HCT116 (cell line): ENCODE data around the gene DDRGK1. TPM values are rescaled to one million over a fixed set of nuclear protein-coding genes. Genes with fewer than 3 reads are reported as not detected.

ENCODE experiments used
- ATAC-seq: fragments of 200-7000 bp; cut with Tn5 transposase; 2 replicates; pipeline ENCODE4 v1.9.1; 2020; ENCODE audit warnings: mild to moderate bottlenecking, moderate library complexity
- BruUV-seq: library from RNA; stranded (reverse); fragments of 400-500 nt; replicated peaks from 2 replicates; lab custom pipeline; 2021; lab: Mats Ljungman, UMichigan
- CTCF ChIA-PET: fragments of 300-600 bp; sonication (Branson Sonifier 250); formaldehyde crosslinking; loops from one replicate; lab custom pipeline; 2021; ENCODE audit warnings: antibody characterized with exemption; lab: Charles Lee
- POLR2A ChIA-PET: fragments of 300-600, 350-600 bp; sonication (Branson Sonifier 250); formaldehyde crosslinking; loops from one replicate; lab custom pipeline; 2021; ENCODE audit warnings: antibody characterized with exemption; lab: Charles Lee
- RAD21 ChIA-PET, 2 experiments: fragments of 300-600 bp; sonication (Branson Sonifier 250); formaldehyde crosslinking; loops; one replicate each; lab custom pipeline; 2023; ENCODE audit warnings: low total read pairs in 2 of 2; ENCODE audit not compliant: uncharacterized antibody in 2 of 2, unreplicated experiment in 2 of 2, low non-redundant PET in 1 of 2; lab: Charles Lee
- DNase-seq: peaks from one replicate; pipeline ENCODE4 v3.0.0-alpha.2; 2010; ENCODE audit warnings: low read depth, low spot score
- H2AFZ ChIP-seq: fragments of 200-600 bp; shearing (Covaris generic), sonication (generic); 2 replicates; pipeline ENCODE4 v1.6.1; 2017; ENCODE audit warnings: low read depth, mixed run types, mixed read lengths, antibody characterized with exemption, low read length; ENCODE audit not compliant: poor library complexity, severe bottlenecking
- H3K27ac ChIP-seq: 2 replicates; pipeline ENCODE4 v1.5.1; 2012; ENCODE audit warnings: low read depth, low read length
- H3K27me3 ChIP-seq: fragments of 200-600 bp; sonication (generic); 2 replicates; pipeline ENCODE4 v1.6.1; 2016; ENCODE audit warnings: mixed run types, low read length, mixed read lengths; ENCODE audit not compliant: insufficient read depth
- H3K36me3 ChIP-seq, 2 experiments: fragments of 200-500 bp in 1 of 2; fragments of 200-600 bp in 1 of 2; sonication (Bioruptor generic) in 1 of 2; sonication (generic) in 1 of 2; 2 replicates each; pipeline versions ENCODE4 v1.5.1 to v1.6.1; 2014 to 2016; ENCODE audit warnings: low read length in 2 of 2, inconsistent platforms in 1 of 2, mixed read lengths in 1 of 2, mixed run types in 1 of 2; ENCODE audit not compliant: insufficient read depth in 2 of 2, control insufficient read depth in 1 of 2
- H3K4me1 ChIP-seq, 2 experiments: fragments of 200-600 bp in 1 of 2; sonication (generic) in 1 of 2; 2 replicates each; pipeline versions ENCODE4 v1.5.1 to v1.6.1; 2012 to 2017; ENCODE audit warnings: low read length in 2 of 2, inconsistent platforms in 1 of 2, mild to moderate bottlenecking in 1 of 2, mixed read lengths in 1 of 2, mixed run types in 1 of 2, moderate library complexity in 1 of 2; ENCODE audit not compliant: insufficient read depth in 2 of 2, control insufficient read depth in 1 of 2
- H3K4me2 ChIP-seq: fragments of 200-600 bp; sonication (generic); 2 replicates; pipeline ENCODE4 v1.6.1; 2017; ENCODE audit warnings: mixed run types, low read length, mixed read lengths
- H3K4me3 ChIP-seq, 2 experiments: fragments of 200-600 bp in 1 of 2; sonication (generic) in 1 of 2; replicated peaks in 1 of 2; 2 replicates each; pipeline ENCODE4 v1.5.1; 2011 to 2016; ENCODE audit warnings: low read length in 2 of 2, control low read depth in 1 of 2, low read depth in 1 of 2, mild to moderate bottlenecking in 1 of 2, mixed read lengths in 1 of 2, mixed run types in 1 of 2
- H3K79me2 ChIP-seq: fragments of 200-600 bp; sonication (generic); 2 replicates; pipeline ENCODE4 v1.6.1; 2017; ENCODE audit warnings: mild to moderate bottlenecking, mixed run types, low read length, moderate library complexity, mixed read lengths; ENCODE audit not compliant: insufficient read depth
- H3K9ac ChIP-seq: fragments of 200-600 bp; sonication (generic); 2 replicates; pipeline ENCODE4 v1.6.1; 2016; ENCODE audit warnings: low read length, mixed read lengths
- H3K9me2 ChIP-seq: fragments of 200-600 bp; sonication (generic), shearing (Covaris generic); 2 replicates; pipeline ENCODE4 v1.6.1; 2017; ENCODE audit warnings: mixed run types, mild to moderate bottlenecking, moderate library complexity; ENCODE audit not compliant: insufficient read depth
- H3K9me3 ChIP-seq, 2 experiments: fragments of 200-500 bp in 1 of 2; fragments of 200-600 bp in 1 of 2; sonication (Bioruptor generic) in 1 of 2; sonication (generic) in 1 of 2; 2 replicates each; pipeline ENCODE4 v1.6.1; 2014 to 2017; ENCODE audit warnings: low read length in 2 of 2, mixed read lengths in 2 of 2, inconsistent platforms in 1 of 2, low read depth in 1 of 2, mild to moderate bottlenecking in 1 of 2, mixed run types in 1 of 2, moderate library complexity in 1 of 2; ENCODE audit not compliant: control insufficient read depth in 1 of 2, insufficient read depth in 1 of 2
- H4K20me1 ChIP-seq: fragments of 200-600 bp; sonication (generic), shearing (Covaris generic); 2 replicates; pipeline ENCODE4 v1.6.1; 2017; ENCODE audit warnings: mixed run types, mild to moderate bottlenecking, moderate library complexity; ENCODE audit not compliant: insufficient read depth
- ATF3 ChIP-seq: IDR thresholded peaks from 2 replicates; pipeline ENCODE4 v1.6.1; 2012
- CBX3 ChIP-seq: IDR thresholded peaks from 2 replicates; pipeline ENCODE4 v1.6.1; 2012; ENCODE audit warnings: low read depth
- CTCF ChIP-seq, 3 experiments: fragments of 200-600 bp in 1 of 3; sonication (generic) in 1 of 3; IDR thresholded peaks in 2 of 3; conservative IDR thresholded peaks in 1 of 3; 2 replicates each; pipeline ENCODE4 v1.5.1; 2012 to 2017; ENCODE audit warnings: low read depth in 2 of 3, low read length in 2 of 3, antibody characterized with exemption in 1 of 3, borderline replicate concordance in 1 of 3, control low read depth in 1 of 3, mild to moderate bottlenecking in 1 of 3, mixed read lengths in 1 of 3, mixed run types in 1 of 3, moderate library complexity in 1 of 3; ENCODE audit not compliant: insufficient read depth in 1 of 3
- EZH2phosphoT487 ChIP-seq: fragments of 200-600 bp; IDR thresholded peaks from 2 replicates; pipeline ENCODE4 v1.6.1; 2018; ENCODE audit warnings: antibody characterized with exemption, borderline replicate concordance
- JUND ChIP-seq: IDR thresholded peaks from 2 replicates; pipeline ENCODE4 v1.6.1; 2012
- MAX ChIP-seq: IDR thresholded peaks from 2 replicates; pipeline ENCODE4 v1.6.1; 2012
- RAD21 ChIP-seq: IDR thresholded peaks from 2 replicates; pipeline ENCODE4 v1.6.1; 2012; ENCODE audit warnings: low read depth, mild to moderate bottlenecking
- REST ChIP-seq: IDR thresholded peaks from 2 replicates; pipeline ENCODE4 v1.6.1; 2012; ENCODE audit warnings: low read depth
- SIN3A ChIP-seq: IDR thresholded peaks from 2 replicates; pipeline ENCODE4 v1.6.1; 2012; ENCODE audit warnings: low read depth
- TCF7L2 ChIP-seq: IDR thresholded peaks from 2 replicates; pipeline ENCODE4 v1.7.0; 2011; ENCODE audit warnings: borderline replicate concordance, inconsistent platforms; ENCODE audit not compliant: insufficient read depth, insufficient read length; ENCODE audit errors: extremely low read depth
- YY1 ChIP-seq: IDR thresholded peaks from 2 replicates; pipeline ENCODE4 v1.6.1; 2011; ENCODE audit warnings: low read length, low read depth, moderate library complexity, mild to moderate bottlenecking; ENCODE audit not compliant: insufficient replicate concordance; ENCODE audit errors: extremely low read depth
- ZFX ChIP-seq: fragments of 450-650 bp; IDR thresholded peaks from 2 replicates; pipeline ENCODE4 v1.6.1; 2017
- ZNF274 ChIP-seq: fragments of 200-500 bp; sonication (Bioruptor generic); IDR thresholded peaks from 2 replicates; pipeline ENCODE4 v1.6.1; 2014; ENCODE audit warnings: mild to moderate bottlenecking, low read depth, low read length, inconsistent platforms
- intact Hi-C: fragments of 100-400 bp; cut with micrococcal nuclease; formaldehyde crosslinking; loops from 2 replicates; pipeline ENCODE4 v1.10.0; 2022
- total RNA-seq: library from RNA; stranded (reverse); gene quantifications from one replicate; pipeline ENCODE4 v1.2.1, GENCODE V29; 2021; ENCODE audit not compliant: unreplicated experiment

DDRGK1 gene
- total RNA-seq, 1 experiment from 2014 or later: 45.8 TPM

- Histone ChIP-seq H3K4me2 (no peak overlapping the region), H3K36me3 (no peaks in the 10 kb centered on the region), H4K20me1 (no peaks in the 10 kb centered on the region), H3K9me3 (no peaks in the 10 kb centered on the region), H3K27me3 (no peaks in the 10 kb centered on the region), H2AFZ (no peak overlapping the region), H3K4me3 (no peak overlapping the region), H3K9me2 (no peaks in the 10 kb centered on the region), H3K9ac (no peak overlapping the region), H3K4me1 (peaks cover 3 to 7% of the 10 kb centered on the region in 2 experiments; a peak in 2 of 4 replicates), H3K79me2 (no peaks in the 10 kb centered on the region), H3K27ac (no peak overlapping the region)
- DNase-seq (no peak), ATAC-seq (no peak)
- no peak for TF ChIP-seq ZNF274
- no peak for TF ChIP-seq ATF3
- no peak for TF ChIP-seq EZH2phosphoT487
- TF ChIP-seq REST: no peak
- TF ChIP-seq SIN3A: no peak
- TF ChIP-seq CTCF (IDR thresholded peaks at IDR 0.05 in 2 of 3, conservative IDR thresholded peaks at IDR 0.05 in 1 of 3; ENCODE audit: borderline replicate concordance in 1 of 3, insufficient read depth in 1 of 3, low read depth in 2 of 3, low read length in 2 of 3): no peak
- TF ChIP-seq CBX3: no peak
- no peak for TF ChIP-seq RAD21
- TF ChIP-seq ZFX: no peak
- no peak for TF ChIP-seq YY1
- no peak for TF ChIP-seq TCF7L2
- TF ChIP-seq JUND: no peak
- TF ChIP-seq MAX: no peak
- intact Hi-C loops: no loop called here
- no TSS peak for BruUV-seq
- RAD21 ChIA-PET: no interaction called here
- POLR2A ChIA-PET: interaction anchor here (0.8 kb wide), 1 partner anchor 572 kb away, joined by 3 read pairs; no protein-coding TSS in a partner anchor
- CTCF ChIA-PET: no interaction called here
These were observed 36.2 kb downstream of the DDRGK1 start for GRCh38 chr20:3168079-3168828.
